ENCODE data around the gene PLOD3.
"Not testable (repeated sequence)": the region's sequence is repeated elsewhere in the genome, so short reads cannot be mapped to it uniquely, and the experiment has no call there.

The PLOD3 gene
- total RNA-seq, result 19.4 to 32.1 (median 28.9) reads per million in 4 donors

- DNase-seq, result peak; percentile 91 to 97 (median 93)
These were observed at the start of gene PLOD3, which contains the start of gene ZNHIT1 for GRCh38 chr7:101217388-101218235. TSS of gene PLOD3 (minus strand) at chr7:101217581. CDS start at chr7:101217274, 307 bp downstream. TSS of gene ZNHIT1 (plus strand) at chr7:101218165. CDS start at chr7:101218196, 31 bp downstream.

GRCh38 chr7:101265622-101266516 is 48.5 kb upstream of the PLOD3 start:
- DNase-seq, result no peak

- DNase-seq, result not testable (repeated sequence)
These were observed 46.8 kb upstream of the PLOD3 start for GRCh38 chr7:101264102-101264706.

- DNase-seq, result no peak
These were observed 40.9 kb upstream of the PLOD3 start for GRCh38 chr7:101258243-101258731.

- no peak for DNase-seq
These were observed 38.4 kb upstream of the PLOD3 start for GRCh38 chr7:101255796-101256195.

GRCh38 chr7:101253199-101253598 is 35.8 kb upstream of the PLOD3 start:
- DNase-seq, result not testable (repeated sequence)

GRCh38 chr7:101251871-101252659 is 34.7 kb upstream of the PLOD3 start:
- peak; percentile 96 to 99 (median 98) for DNase-seq

GRCh38 chr7:101250324-101250723 is 32.9 kb upstream of the PLOD3 start:
- no peak for DNase-seq

- no peak for DNase-seq
These were observed 30.9 kb upstream of the PLOD3 start for GRCh38 chr7:101248276-101248675.

- DNase-seq, result peak in 1 of 5 donors; percentile 7
These were observed 27.8 kb upstream of the PLOD3 start for GRCh38 chr7:101245147-101245668.

GRCh38 chr7:101244375-101245146 is 27.2 kb upstream of the PLOD3 start, which contains the start of gene FIS1:
TSS of gene FIS1 (minus strand) at chr7:101245081. CDS start at chr7:101245004, 77 bp downstream.
- peak; percentile 85 to 94 (median 90) for DNase-seq

GRCh38 chr7:101243646-101244374 is 26.4 kb upstream of the PLOD3 start:
- DNase-seq, result peak in 1 of 5 donors; percentile 4

GRCh38 chr7:101241443-101242349 is 24.3 kb upstream of the PLOD3 start:
- no peak for DNase-seq

- no peak for DNase-seq
These were observed 23.6 kb upstream of the PLOD3 start for GRCh38 chr7:101241015-101241363.

- no peak for DNase-seq
These were observed 23.0 kb upstream of the PLOD3 start for GRCh38 chr7:101240226-101241014.

GRCh38 chr7:101239951-101240220 is 22.5 kb upstream of the PLOD3 start:
- DNase-seq, result no peak

- DNase-seq, result no peak
These were observed 22.0 kb upstream of the PLOD3 start for GRCh38 chr7:101239191-101239950.

All from T-helper 1 cell (primary cell).